GM12891 (cell line): ENCODE results near the gene SH2B2.
"Not testable (repeated sequence)": the region's sequence is repeated elsewhere in the genome, so short reads cannot be mapped to it uniquely, and the experiment has no call there.

ENCODE experiments used
- PAX5 ChIP-seq: IDR thresholded peaks from 2 replicates; pipeline ENCODE4 v1.6.1; 2011; ENCODE audit warnings: low read length, moderate library complexity, mild to moderate bottlenecking; ENCODE audit not compliant: insufficient read depth, severe bottlenecking
- POLR2A ChIP-seq: IDR thresholded peaks from 2 replicates; pipeline ENCODE4 v1.6.1; 2011; ENCODE audit warnings: low read depth, low read length, control low read depth
- POLR2AphosphoS5 ChIP-seq: IDR thresholded peaks from 2 replicates; pipeline ENCODE4 v1.6.1; 2011; ENCODE audit warnings: low read depth, low read length, control low read depth
- SPI1 ChIP-seq: IDR thresholded peaks from 2 replicates; pipeline ENCODE4 v1.6.1; 2011; ENCODE audit warnings: low read depth, low read length, control low read depth
- TAF1 ChIP-seq: IDR thresholded peaks from 2 replicates; pipeline ENCODE4 v1.6.1; 2011; ENCODE audit warnings: low read depth, low read length, control low read depth

- TF ChIP-seq TAF1, POLR2AphosphoS5, POLR2A, PAX5, SPI1: not testable (repeated sequence)
Measured at GRCh38 chr7:102337002-102337401, 50.3 kb downstream of the SH2B2 start.
